ENCODE results near the gene MXRA7.
"Not testable (repeated sequence)": the region's sequence is repeated elsewhere in the genome, so short reads cannot be mapped to it uniquely, and the experiment has no call there.

MXRA7 gene

GRCh38 chr17:76714822-76715495 lies 4.2 kb upstream of the MXRA7 start:
- DNase-seq: no peak

- DNase-seq: no peak
Measured at GRCh38 chr17:76714336-76714735, 3.6 kb upstream of the MXRA7 start.

- DNase-seq: no peak
Measured at GRCh38 chr17:76713765-76714164, 3.0 kb upstream of the MXRA7 start.

GRCh38 chr17:76712321-76712720 lies 1.6 kb upstream of the MXRA7 start:
- not testable (repeated sequence) for DNase-seq

GRCh38 chr17:76709951-76710862 lies 558 bp downstream of the MXRA7 start:
- DNase-seq: not testable (repeated sequence)

- DNase-seq: no peak
Measured at GRCh38 chr17:76709077-76709950, 1.5 kb downstream of the MXRA7 start.

GRCh38 chr17:76707985-76708807 lies 2.6 kb downstream of the MXRA7 start:
- no peak for DNase-seq

- no peak for DNase-seq
Measured at GRCh38 chr17:76706817-76707216, 3.9 kb downstream of the MXRA7 start.

- DNase-seq: no peak
Measured at GRCh38 chr17:76704805-76705204, 6.0 kb downstream of the MXRA7 start.

GRCh38 chr17:76702941-76703637 lies 7.7 kb downstream of the MXRA7 start:
- no peak for DNase-seq

GRCh38 chr17:76702076-76702475 lies 8.7 kb downstream of the MXRA7 start:
- DNase-seq: no peak

- DNase-seq: no peak
Measured at GRCh38 chr17:76701471-76701967, 9.2 kb downstream of the MXRA7 start.

GRCh38 chr17:76700617-76701470 lies 9.9 kb downstream of the MXRA7 start:
- no peak for DNase-seq

- no peak for DNase-seq
Measured at GRCh38 chr17:76700270-76700616, 10.5 kb downstream of the MXRA7 start.

- not testable (repeated sequence) for DNase-seq
Measured at GRCh38 chr17:76698466-76698977, 12.2 kb downstream of the MXRA7 start.

GRCh38 chr17:76697702-76698465 lies 12.9 kb downstream of the MXRA7 start:
- DNase-seq: peak; percentile 36

GRCh38 chr17:76696763-76697701 lies 13.7 kb downstream of the MXRA7 start:
- no peak for DNase-seq
